Measurements from ENCODE around the gene ZNF593.

GRCh38 chr1:26166719-26167281, 2.9 kb upstream of the ZNF593 start:
- no peak for TF ChIP-seq POLR2A (IDR thresholded peaks at IDR 0.05)
- TF ChIP-seq CTCF (IDR thresholded peaks at IDR 0.05): no peak

Data from uterus (tissue), 2 donors.